Measurements from ENCODE around the gene DCDC2C.

DCDC2C gene

GRCh38 chr2:3672861-3673678 is 30.3 kb upstream of the DCDC2C start:
- DNase-seq: no peak

DNA sequence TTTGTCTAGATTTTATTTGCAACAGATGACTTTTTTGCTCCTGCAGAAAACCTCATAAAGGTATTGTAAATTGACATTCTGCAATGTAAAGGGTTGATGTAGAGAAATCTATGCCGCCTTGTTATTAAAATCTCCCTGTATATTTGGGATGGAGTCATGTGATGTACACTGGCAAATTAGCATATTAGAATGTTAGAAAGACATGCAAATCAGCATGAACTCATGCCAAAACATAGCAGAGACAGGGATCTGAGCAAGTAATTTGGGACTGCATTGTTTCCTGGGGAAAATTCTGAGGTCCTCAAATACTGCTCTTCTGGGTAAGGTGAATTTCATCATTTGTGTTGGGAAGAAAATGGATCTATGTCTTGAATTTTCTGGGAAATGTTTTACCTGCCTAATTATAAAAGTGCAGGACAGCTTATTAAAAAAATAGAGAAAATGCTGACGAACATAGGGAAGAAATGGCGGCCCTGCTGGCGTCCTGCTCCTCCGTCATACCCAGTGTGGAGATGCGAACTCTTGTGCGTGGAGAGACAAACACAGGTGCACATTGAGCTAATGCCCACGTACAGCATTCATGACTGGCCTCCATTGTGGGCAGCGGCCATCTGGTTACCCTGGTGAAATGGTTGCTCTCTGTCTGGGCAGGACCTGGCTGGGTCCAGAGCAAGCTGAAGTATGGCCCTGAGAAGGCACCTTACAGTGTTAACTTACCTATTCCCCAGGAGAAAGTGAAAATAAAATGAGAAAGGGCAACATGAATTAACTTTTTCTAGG is 29.1 kb upstream of the DCDC2C start:
- DNase-seq: no peak

- no peak for DNase-seq
Observed at GRCh38 chr2:3675687-3676086, 27.7 kb upstream of the DCDC2C start.

DNA sequence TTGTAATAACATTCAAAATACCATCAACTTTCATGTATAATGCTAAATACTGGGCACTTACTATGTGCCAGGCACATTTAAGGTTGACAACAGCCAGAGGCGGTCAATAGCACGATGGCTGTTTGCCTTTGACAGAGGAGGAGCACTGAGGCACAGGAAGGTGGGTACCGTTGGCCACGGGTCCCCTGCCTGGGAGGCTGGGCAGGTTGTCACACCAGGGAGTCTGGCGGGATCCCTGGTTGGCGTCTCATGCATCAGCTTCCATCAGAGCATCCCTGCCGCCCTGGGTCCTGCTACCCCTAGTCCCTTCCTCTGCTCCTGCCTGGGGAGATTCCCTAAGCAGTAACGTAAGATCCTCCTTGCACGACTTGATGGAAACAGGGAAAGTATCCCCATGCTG is 25.9 kb upstream of the DCDC2C start:
- no peak for DNase-seq

GRCh38 chr2:3678212-3678611 is 25.2 kb upstream of the DCDC2C start:
- DNase-seq: no peak

DNA sequence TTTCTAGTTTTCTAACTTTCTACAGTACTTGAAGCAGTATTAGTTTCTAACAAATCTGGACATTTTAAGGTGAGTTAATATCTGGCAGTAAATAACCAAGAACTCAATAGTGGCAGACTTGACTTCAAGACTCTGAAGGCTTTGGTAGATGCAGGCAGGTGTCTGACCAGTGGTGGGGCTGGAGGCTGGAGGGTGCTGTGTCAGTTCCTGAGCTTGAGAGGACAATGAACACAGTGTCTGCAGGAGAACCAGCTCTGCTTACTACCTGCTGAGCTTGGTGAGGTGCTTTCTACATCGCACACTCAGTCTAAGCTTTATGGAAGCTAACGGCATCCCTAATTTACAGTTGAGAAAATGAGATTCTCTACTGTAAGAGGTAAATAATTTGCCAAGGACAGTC is 24.2 kb upstream of the DCDC2C start:
- DNase-seq: no peak

- DNase-seq: no peak
Observed at GRCh38 chr2:3679616-3680393, 23.6 kb upstream of the DCDC2C start.

DNA sequence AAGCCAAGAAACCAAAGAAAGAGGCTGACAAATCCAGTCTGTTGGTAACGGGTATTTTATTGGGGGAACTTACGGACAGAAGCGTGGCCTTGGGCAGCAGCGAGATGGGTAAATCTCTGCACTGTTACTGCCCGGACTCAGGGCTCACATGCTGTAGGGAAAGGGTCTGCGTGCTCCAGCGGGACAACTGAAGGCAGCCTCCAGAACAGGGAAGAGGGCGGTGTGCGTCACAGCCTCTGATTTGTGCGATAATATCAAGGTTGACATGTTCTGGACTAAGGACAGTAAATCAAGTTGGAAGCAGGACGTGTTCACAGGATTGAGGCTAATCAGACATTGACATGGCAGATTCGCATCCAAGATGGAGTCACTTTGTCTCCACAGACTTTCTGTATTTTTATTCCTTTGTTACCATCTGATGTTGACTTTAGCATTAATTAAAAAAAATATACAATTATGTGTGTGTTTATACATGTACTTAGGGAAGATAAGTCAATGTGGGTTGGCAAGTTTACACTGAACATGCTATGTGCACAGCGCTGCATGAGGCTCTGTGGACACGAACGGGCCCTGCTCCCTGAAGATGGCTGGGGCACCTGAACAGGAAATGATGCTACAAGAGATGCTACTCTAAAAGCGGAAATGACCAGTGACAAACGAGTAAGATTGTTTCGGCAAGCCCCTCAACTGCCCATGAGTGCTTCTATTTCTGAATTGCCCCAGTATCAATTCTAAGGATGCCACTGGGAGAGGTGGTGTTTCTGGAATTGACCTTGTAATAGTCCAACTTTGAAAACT is 22.6 kb upstream of the DCDC2C start:
- no peak for DNase-seq

DNA sequence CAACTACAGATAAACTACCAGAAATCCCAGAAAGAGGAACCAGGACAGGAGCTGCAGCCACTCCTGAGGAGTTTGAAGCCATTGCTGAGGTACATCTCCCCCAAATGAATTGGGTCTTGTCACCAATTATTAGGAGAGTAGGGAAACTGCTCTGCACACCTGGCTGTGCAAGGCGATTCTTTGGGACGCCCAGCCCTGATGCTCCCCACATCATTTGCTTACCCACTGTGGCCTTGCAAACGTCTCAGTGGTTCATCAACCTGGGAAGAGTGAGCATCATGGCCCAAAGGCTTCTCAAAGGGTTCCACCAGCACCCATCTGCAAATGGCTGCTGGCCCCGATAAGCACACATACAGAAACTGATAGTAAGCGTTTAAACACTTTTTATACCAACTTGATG is 21.8 kb upstream of the DCDC2C start:
- DNase-seq: no peak

DNA sequence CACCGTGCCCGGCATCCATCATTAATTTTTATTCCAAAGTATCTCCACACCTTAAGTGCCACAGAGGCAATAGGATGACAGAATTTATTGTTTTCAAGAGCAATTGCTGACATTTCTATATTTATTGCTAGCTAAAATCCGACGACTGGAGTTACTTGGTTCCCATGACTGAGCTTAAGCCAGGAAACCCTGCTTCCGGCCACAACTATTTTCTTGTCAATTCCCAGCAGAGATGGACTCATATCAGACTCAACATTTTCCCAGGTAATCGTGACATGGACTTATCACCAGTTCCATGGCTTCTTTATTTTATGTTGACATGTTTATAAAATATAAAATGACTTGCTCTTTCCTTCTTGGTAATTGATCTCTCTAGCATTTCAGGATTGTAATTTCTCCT is 20.6 kb upstream of the DCDC2C start:
- DNase-seq: no peak

- no peak for DNase-seq
Observed at GRCh38 chr2:3683748-3684454, 19.5 kb upstream of the DCDC2C start.

DNA sequence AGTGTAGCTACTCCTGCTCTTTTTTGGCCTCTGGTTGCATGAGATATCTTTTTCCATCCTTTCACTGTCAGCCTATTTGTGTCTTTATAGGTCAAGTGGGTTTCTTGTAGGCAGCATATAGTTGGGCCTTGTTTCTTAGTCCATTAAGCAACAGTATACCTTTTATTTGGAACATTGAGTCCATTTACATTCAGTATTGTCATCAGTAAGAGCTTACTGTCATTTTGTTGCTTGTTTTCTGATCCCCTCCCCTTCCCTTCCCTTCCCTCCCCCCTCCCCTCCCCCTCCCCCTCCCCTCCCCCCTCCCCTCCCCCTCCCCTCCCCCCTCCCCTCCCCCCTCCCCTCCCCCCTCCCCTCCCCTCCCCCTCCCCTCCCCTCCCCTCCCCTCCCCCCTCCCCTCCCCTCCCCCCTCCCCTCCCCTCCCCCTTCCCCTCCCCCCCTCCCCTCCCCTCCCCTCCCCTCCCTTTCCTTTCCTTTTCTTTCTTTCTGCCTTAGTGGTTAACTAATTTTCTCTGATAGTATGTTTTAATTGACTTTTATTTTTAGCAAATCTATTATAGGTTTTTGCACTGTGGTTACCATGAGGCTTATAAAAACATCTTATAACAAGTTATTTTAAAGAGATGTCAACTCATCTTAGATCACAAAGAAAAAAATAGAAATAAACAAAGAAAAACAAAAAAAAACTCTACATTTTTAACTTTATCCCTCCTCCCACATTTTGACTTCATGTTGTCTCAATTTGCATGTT is 13.2 kb upstream of the DCDC2C start:
- no peak for DNase-seq

GRCh38 chr2:3692375-3692774 is 11.0 kb upstream of the DCDC2C start:
- DNase-seq: no peak

DNA sequence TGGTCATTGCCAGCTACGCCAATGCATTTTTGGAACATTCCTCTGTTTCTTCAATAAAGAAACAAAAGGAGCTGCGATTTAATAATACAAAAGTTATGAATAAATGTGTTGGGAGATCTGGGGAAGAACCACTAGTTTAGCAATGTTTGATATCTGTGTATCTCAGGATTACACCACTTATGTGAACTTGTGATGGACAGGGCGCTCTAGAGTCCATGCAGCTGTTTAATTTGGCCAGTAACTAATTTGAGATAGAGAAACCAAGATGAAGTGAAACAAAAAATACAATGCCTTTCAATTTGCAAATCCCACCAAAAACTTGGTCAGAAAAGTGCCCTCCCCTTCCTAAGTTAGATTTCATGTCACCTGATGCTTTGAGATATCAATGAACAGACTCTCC is 6.8 kb upstream of the DCDC2C start:
- no peak for DNase-seq

DNA sequence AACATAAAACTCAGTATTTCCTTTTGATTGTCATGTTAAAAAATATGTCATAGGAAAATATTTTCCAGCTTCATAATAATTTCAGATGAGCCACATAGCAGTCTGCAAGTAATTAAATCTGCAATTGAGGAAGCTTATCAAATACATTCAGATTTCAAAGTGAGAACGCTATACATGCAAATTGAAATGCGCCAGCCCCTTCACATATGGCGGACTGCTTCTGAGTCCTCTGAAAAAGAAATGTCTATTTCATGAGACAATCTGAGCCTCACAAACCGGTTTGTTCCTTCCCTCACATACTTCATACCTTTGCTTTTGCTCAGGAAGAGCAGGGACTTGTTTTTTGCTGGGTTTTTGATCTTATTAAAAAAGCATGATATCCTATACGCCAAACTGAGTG is 2.3 kb upstream of the DCDC2C start:
- DNase-seq: no peak

DNA sequence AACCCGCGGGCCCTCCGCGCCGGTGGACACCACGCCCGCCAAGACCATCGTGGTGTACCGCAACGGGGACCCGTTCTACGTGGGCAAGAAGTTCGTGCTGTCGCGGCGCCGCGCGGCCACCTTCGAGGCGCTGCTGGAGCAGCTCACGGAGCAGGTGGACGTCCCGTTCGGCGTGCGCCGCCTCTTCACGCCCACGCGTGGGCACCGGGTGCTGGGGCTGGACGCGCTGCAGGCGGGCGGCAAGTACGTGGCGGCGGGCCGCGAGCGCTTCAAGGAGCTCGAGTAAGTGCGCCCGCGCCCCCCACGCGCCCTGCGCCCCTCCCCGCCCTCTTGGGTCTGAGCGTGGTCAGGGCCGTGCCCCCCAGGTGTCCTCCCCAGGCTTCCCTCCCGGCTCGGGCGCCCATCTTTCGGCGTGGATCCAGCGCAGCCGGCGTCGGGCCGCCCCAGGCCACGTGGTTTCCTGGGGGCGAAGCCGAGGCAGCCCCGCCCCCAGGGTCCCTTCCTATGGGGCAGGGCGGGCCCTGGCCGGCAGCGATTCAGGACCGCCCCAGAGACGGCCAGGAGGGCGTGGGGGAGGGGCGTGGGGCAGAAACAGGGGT is 481 bp downstream of the DCDC2C start:
- DNase-seq: no peak

GRCh38 chr2:3704692-3705091 is 1.3 kb downstream of the DCDC2C start:
- DNase-seq: no peak

- DNase-seq: no peak
Observed at GRCh38 chr2:3705782-3706181, 2.4 kb downstream of the DCDC2C start.

DNA sequence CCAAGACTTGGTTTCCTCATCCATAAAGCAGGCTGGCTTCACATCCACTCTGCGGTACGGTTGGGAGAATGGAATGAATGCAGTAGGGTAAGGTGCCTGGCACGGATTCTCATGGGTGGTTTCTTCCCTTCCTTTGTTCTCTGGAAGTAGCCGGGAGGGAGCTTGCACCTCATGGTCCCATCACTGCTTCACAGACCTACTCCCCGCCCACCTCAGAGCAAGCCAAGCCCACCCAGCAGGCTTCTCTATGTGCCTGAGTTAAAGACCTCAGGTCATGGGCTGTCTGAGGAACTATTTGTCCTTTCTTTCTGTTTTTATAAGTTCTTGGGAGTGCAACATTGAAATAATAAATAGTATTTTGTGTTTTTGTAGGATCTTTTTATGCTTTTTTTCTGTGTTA is 3.5 kb downstream of the DCDC2C start:
- DNase-seq: no peak
